Neuronal stem cell (in vitro differentiated cells): Measurements from ENCODE around the gene MAPK11.

Experiments used
- DNase-seq: peaks from one replicate; pipeline ENCODE4 v3.0.0-alpha.2; 2013; ENCODE audit warnings: low spot score
- H2AFZ ChIP-seq: one replicate; pipeline ENCODE4 v1.6.1; 2013; ENCODE audit warnings: mild to moderate bottlenecking, low read length, inconsistent platforms
- H2AK5ac ChIP-seq: 2 replicates; pipeline ENCODE4 v1.6.1; 2013; ENCODE audit warnings: low read depth, mild to moderate bottlenecking, inconsistent platforms, low read length, moderate library complexity, mixed read lengths
- H2BK120ac ChIP-seq: 2 replicates; pipeline ENCODE4 v1.6.1; 2013; ENCODE audit warnings: low read depth, mild to moderate bottlenecking, inconsistent platforms, low read length, moderate library complexity, mixed read lengths
- H2BK12ac ChIP-seq: one replicate; pipeline ENCODE4 v1.6.1; 2013; ENCODE audit warnings: low read length, inconsistent platforms
- H2BK15ac ChIP-seq: 2 replicates; pipeline ENCODE4 v1.6.1; 2013; ENCODE audit warnings: mild to moderate bottlenecking, low read length, inconsistent platforms, mixed read lengths
- H2BK5ac ChIP-seq: one replicate; pipeline ENCODE4 v1.6.1; 2013; ENCODE audit warnings: inconsistent platforms, mild to moderate bottlenecking, low read length, moderate library complexity
- H3K14ac ChIP-seq: one replicate; pipeline ENCODE4 v1.6.1; 2013; ENCODE audit warnings: low read length, inconsistent platforms
- H3K18ac ChIP-seq: 2 replicates; pipeline ENCODE4 v1.6.1; 2013; ENCODE audit warnings: low read length, inconsistent platforms
- H3K23ac ChIP-seq: 2 replicates; pipeline ENCODE4 v1.6.1; 2013; ENCODE audit warnings: low read depth, mild to moderate bottlenecking, mixed read lengths, low read length, inconsistent platforms; ENCODE audit not compliant: poor library complexity
- H3K27ac ChIP-seq: replicated peaks from 3 replicates; pipeline ENCODE4 v1.5.1; 2013; ENCODE audit warnings: low read length, inconsistent platforms
- H3K27me3 ChIP-seq, 3 experiments: 2 replicates each; pipeline ENCODE4 v1.6.1; 2013; ENCODE audit warnings: low read length in 3 of 3, mild to moderate bottlenecking in 2 of 3, inconsistent platforms in 1 of 3, low read depth in 1 of 3, mixed read lengths in 1 of 3, moderate library complexity in 1 of 3; ENCODE audit not compliant: control insufficient read depth in 3 of 3, insufficient read depth in 3 of 3
- H3K36me3 ChIP-seq, 2 donors: replicated peaks in 1 of 2; 2 replicates each; pipeline ENCODE4 v1.6.1; 2013; ENCODE audit warnings: low read length in 2 of 2; ENCODE audit not compliant: control insufficient read depth in 2 of 2, insufficient read depth in 2 of 2
- H3K4ac ChIP-seq: 2 replicates; pipeline ENCODE4 v1.6.1; 2013; ENCODE audit warnings: inconsistent platforms, mild to moderate bottlenecking, low read length, moderate library complexity
- H3K4me1 ChIP-seq, 2 donors: 1 replicate in 1 of 2; 2 replicates in 1 of 2; pipeline ENCODE4 v1.6.1; 2013; ENCODE audit warnings: low read length in 2 of 2, low read depth in 1 of 2; ENCODE audit not compliant: control insufficient read depth in 2 of 2, insufficient read depth in 1 of 2
- H3K4me2 ChIP-seq: one replicate; pipeline ENCODE4 v1.6.1; 2013; ENCODE audit warnings: mild to moderate bottlenecking, low read length, inconsistent platforms; ENCODE audit not compliant: insufficient read depth, poor library complexity, severe bottlenecking
- H3K4me3 ChIP-seq, 2 donors: 2 replicates each; pipeline ENCODE4 v1.5.1; 2013; ENCODE audit warnings: low read length in 2 of 2, mild to moderate bottlenecking in 2 of 2, inconsistent platforms in 1 of 2, moderate library complexity in 1 of 2
- H3K79me1 ChIP-seq: one replicate; pipeline ENCODE4 v1.6.1; 2013; ENCODE audit warnings: low read depth, mild to moderate bottlenecking, inconsistent platforms, low read length, moderate library complexity
- H3K9ac ChIP-seq: one replicate; pipeline ENCODE4 v1.6.1; 2013; ENCODE audit warnings: mild to moderate bottlenecking, low read depth, low read length, inconsistent platforms; ENCODE audit not compliant: poor library complexity
- H3K9me3 ChIP-seq, 2 donors: replicated peaks in 1 of 2; 2 replicates each; pipeline versions ENCODE3 to v1.6.1; 2013; ENCODE audit warnings: low read length in 2 of 2, mild to moderate bottlenecking in 2 of 2, inconsistent platforms in 1 of 2, low read depth in 1 of 2, mixed read lengths in 1 of 2, moderate library complexity in 1 of 2; ENCODE audit not compliant: control insufficient read depth in 2 of 2, insufficient read depth in 1 of 2
- H4K8ac ChIP-seq: one replicate; pipeline ENCODE4 v1.6.1; 2013; ENCODE audit warnings: low read depth, mild to moderate bottlenecking, inconsistent platforms, low read length, moderate library complexity
- H4K91ac ChIP-seq: one replicate; pipeline ENCODE4 v1.6.1; 2013; ENCODE audit warnings: low read length, low read depth, mild to moderate bottlenecking, inconsistent platforms; ENCODE audit not compliant: poor library complexity
- WGBS, 2 donors: extraction: QIAGEN DNeasy Blood & Tissue Kit; methylation state at CpG; one replicate each; pipeline ENCODE4 v1.1.7; 2013; ENCODE audit warnings: missing lambda C conversion rate in 2 of 2, mixed read lengths in 1 of 2; ENCODE audit not compliant: insufficient read length in 2 of 2, insufficient replicate concordance in 1 of 2; ENCODE audit errors: extremely low coverage in 2 of 2; 5-methylcytosine and 5-hydroxymethylcytosine counted together

MAPK11 gene

GRCh38 chr22:50315289-50316113 is 45.3 kb upstream of the MAPK11 start:
- no peak overlapping the region for H3K27ac ChIP-seq
- no peak for DNase-seq
- H2BK5ac ChIP-seq = no peak overlapping the region
- WGBS, 2 donors = no CpG with 5 or more reads among the region's 18 CpGs
- no peak overlapping the region for H3K4ac ChIP-seq
- peak overlapping the region; percentile 49 for H2BK15ac ChIP-seq
- no peak overlapping the region for H3K23ac ChIP-seq
- peak overlapping the region; percentile 60 for H3K9ac ChIP-seq
- H3K27me3 ChIP-seq = no peaks in the 10 kb centered on the region
- H3K4me2 ChIP-seq = no peak overlapping the region
- no peak overlapping the region for H2BK120ac ChIP-seq
- H3K4me3 ChIP-seq = no peak overlapping the region
- H3K79me1 ChIP-seq = no peaks in the 10 kb centered on the region
- no peak overlapping the region for H2AFZ ChIP-seq
- H4K8ac ChIP-seq = no peak overlapping the region
- H3K4me1 ChIP-seq = peaks cover 0 to 8% of the 10 kb centered on the region in 2 donors
- peaks cover 4% of the 10 kb centered on the region in 2 donors for H3K36me3 ChIP-seq
- no peak overlapping the region for H2BK12ac ChIP-seq
- no peak overlapping the region for H4K91ac ChIP-seq
- H3K9me3 ChIP-seq = peaks cover 0 to 2% of the 10 kb centered on the region in 2 donors
- H3K18ac ChIP-seq = peak overlapping the region; percentile 27
- H2AK5ac ChIP-seq = peak overlapping the region; percentile 68
- H3K14ac ChIP-seq = peak overlapping the region; percentile 8

GRCh38 chr22:50314455-50315288 is 44.5 kb upstream of the MAPK11 start:
- Histone ChIP-seq H3K9me3 (peaks cover 0 to 2% of the 10 kb centered on the region in 2 donors), H2BK5ac (no peak overlapping the region), H2AFZ (no peak overlapping the region), H4K91ac (no peak overlapping the region), H3K23ac (peak overlapping the region; percentile 75), H3K18ac (peak overlapping the region; percentile 5), H3K9ac (peak overlapping the region; percentile 60), H3K27ac (no peak overlapping the region), H3K4ac (no peak overlapping the region), H3K4me3 (no peak overlapping the region), H3K79me1 (no peaks in the 10 kb centered on the region), H2BK12ac (peak overlapping the region; percentile 30), H3K36me3 (peaks cover 4% of the 10 kb centered on the region in 2 donors), H2BK15ac (peak overlapping the region; percentile 49), H3K14ac (no peak overlapping the region), H4K8ac (no peak overlapping the region), H2BK120ac (no peak overlapping the region), H3K4me1 (peaks cover 2 to 15% of the 10 kb centered on the region in 2 donors), H2AK5ac (peak overlapping the region; percentile 37), H3K4me2 (no peak overlapping the region), H3K27me3 (no peaks in the 10 kb centered on the region)
- no peak for DNase-seq
- no CpG with 5 or more reads among the region's 33 CpGs for whole genome bisulfite sequencing, 2 donors

GRCh38 chr22:50314081-50314454 is 43.9 kb upstream of the MAPK11 start:
- no peak overlapping the region for H3K14ac ChIP-seq
- H3K27ac ChIP-seq = no peak overlapping the region
- H3K18ac ChIP-seq = no peak overlapping the region
- no peak overlapping the region for H2AFZ ChIP-seq
- no peak overlapping the region for H3K4ac ChIP-seq
- no peak overlapping the region for H2BK12ac ChIP-seq
- H3K27me3 ChIP-seq = no peaks in the 10 kb centered on the region
- peak overlapping the region; percentile 61 for H2AK5ac ChIP-seq
- no peak overlapping the region for H4K91ac ChIP-seq
- peaks cover 6 to 18% of the 10 kb centered on the region in 2 donors for H3K4me1 ChIP-seq
- H4K8ac ChIP-seq = no peak overlapping the region
- no peak overlapping the region for H2BK5ac ChIP-seq
- WGBS, 2 donors = no CpG with 5 or more reads among the region's 14 CpGs
- no peak overlapping the region for H2BK120ac ChIP-seq
- H3K36me3 ChIP-seq = peaks cover 4% of the 10 kb centered on the region in 2 donors
- H3K23ac ChIP-seq = no peak overlapping the region
- no peak overlapping the region for H3K9ac ChIP-seq
- peaks cover 0 to 2% of the 10 kb centered on the region in 2 donors for H3K9me3 ChIP-seq
- H3K4me3 ChIP-seq = no peak overlapping the region
- no peak for DNase-seq
- no peak overlapping the region for H2BK15ac ChIP-seq
- no peak overlapping the region for H3K4me2 ChIP-seq
- H3K79me1 ChIP-seq = no peaks in the 10 kb centered on the region

- Histone ChIP-seq H2BK12ac (no peak overlapping the region), H3K23ac (no peak overlapping the region), H3K14ac (no peak overlapping the region), H2BK15ac (no peak overlapping the region), H4K91ac (no peak overlapping the region), H2AFZ (no peak overlapping the region), H3K4me1 (peaks cover 11 to 22% of the 10 kb centered on the region in 2 donors), H3K4me2 (no peak overlapping the region), H2AK5ac (peak overlapping the region; percentile 61), H2BK5ac (no peak overlapping the region), H3K9me3 (peaks cover 0 to 2% of the 10 kb centered on the region in 2 donors), H3K36me3 (peaks cover 4% of the 10 kb centered on the region in 2 donors), H3K27ac (no peak overlapping the region), H3K18ac (no peak overlapping the region), H3K79me1 (no peaks in the 10 kb centered on the region), H3K9ac (no peak overlapping the region), H3K4me3 (no peak overlapping the region), H3K27me3 (no peaks in the 10 kb centered on the region), H4K8ac (no peak overlapping the region), H2BK120ac (no peak overlapping the region), H3K4ac (no peak overlapping the region)
- WGBS, 2 donors = no CpG with 5 or more reads among the region's 17 CpGs
- no peak for DNase-seq
Observed at GRCh38 chr22:50313600-50313999, 43.4 kb upstream of the MAPK11 start.
